OCI-LY7 (cell line): ENCODE measurements around the gene RGS10. TPM values are rescaled to one million over a fixed set of nuclear protein-coding genes. Genes with fewer than 3 reads are reported as not detected.

ENCODE experiments used
- BruUV-seq: library from RNA; stranded (reverse); fragments of 400-500 nt; replicated peaks from 2 replicates; lab custom pipeline; 2021; lab: Mats Ljungman, UMichigan
- CTCF ChIA-PET: fragments of 300-600 bp; sonication (Branson Sonifier 250); formaldehyde crosslinking; loops from one replicate; lab custom pipeline; 2022; ENCODE audit warnings: antibody characterized with exemption; ENCODE audit not compliant: unreplicated experiment; lab: Charles Lee
- POLR2A ChIA-PET: fragments of 300-600 bp; sonication (Branson Sonifier 250); formaldehyde crosslinking; loops from one replicate; lab custom pipeline; 2022; ENCODE audit warnings: antibody characterized with exemption; lab: Charles Lee
- DNase-seq: peaks from one replicate; pipeline ENCODE4 v3.0.0-alpha.2; 2015; ENCODE audit warnings: low spot score
- H2AFZ ChIP-seq: fragments of 200-600 bp; sonication (generic), shearing (Covaris generic); 2 replicates; pipeline ENCODE4 v1.6.1; 2014; ENCODE audit warnings: mild to moderate bottlenecking, antibody characterized with exemption, low read length, moderate library complexity
- H3K27ac ChIP-seq: fragments of 200-600 bp; sonication (generic); 2 replicates; pipeline ENCODE4 v1.5.1; 2014; ENCODE audit warnings: mixed run types, low read depth, mild to moderate bottlenecking, moderate library complexity, low read length, inconsistent platforms; ENCODE audit not compliant: poor library complexity, severe bottlenecking
- H3K36me3 ChIP-seq: fragments of 200-600 bp; sonication (generic); 2 replicates; pipeline ENCODE4 v1.6.1; 2014; ENCODE audit warnings: mild to moderate bottlenecking, antibody characterized with exemption, low read length, moderate library complexity, mixed read lengths; ENCODE audit not compliant: insufficient read depth
- H3K4me1 ChIP-seq: fragments of 200-600 bp; sonication (generic); 2 replicates; pipeline ENCODE4 v1.5.1; 2014; ENCODE audit warnings: mild to moderate bottlenecking, low read length; ENCODE audit not compliant: insufficient read depth, poor library complexity, severe bottlenecking
- H3K4me2 ChIP-seq: fragments of 200-600 bp; sonication (generic); 2 replicates; pipeline ENCODE4 v1.6.1; 2014; ENCODE audit warnings: mild to moderate bottlenecking, low read length
- H3K4me3 ChIP-seq: fragments of 200-600 bp; sonication (generic); 2 replicates; pipeline ENCODE4 v1.5.1; 2014; ENCODE audit warnings: mild to moderate bottlenecking, low read depth, low read length; ENCODE audit not compliant: poor library complexity, severe bottlenecking
- H3K79me2 ChIP-seq: fragments of 200-600 bp; sonication (generic); 2 replicates; pipeline ENCODE4 v1.6.1; 2016; ENCODE audit warnings: low read depth, mild to moderate bottlenecking, low read length, moderate library complexity, mixed read lengths; ENCODE audit not compliant: insufficient read depth
- H3K9me2 ChIP-seq: fragments of 200-600 bp; sonication (generic); 2 replicates; pipeline ENCODE4 v1.6.1; 2016; ENCODE audit warnings: mild to moderate bottlenecking, low read length, mixed read lengths; ENCODE audit not compliant: insufficient read depth
- H3K9me3 ChIP-seq: fragments of 200-600 bp; sonication (generic); 2 replicates; pipeline ENCODE4 v1.6.1; 2014; ENCODE audit warnings: mild to moderate bottlenecking, mixed run types, low read length, mixed read lengths
- H4K20me1 ChIP-seq: fragments of 200-600 bp; sonication (generic); 2 replicates; pipeline ENCODE4 v1.6.1; 2014; ENCODE audit warnings: mild to moderate bottlenecking, antibody characterized with exemption, low read length, moderate library complexity, mixed read lengths; ENCODE audit not compliant: insufficient read depth
- EZH2phosphoT487 ChIP-seq: fragments of 200-600 bp; sonication (generic); IDR thresholded peaks from 2 replicates; pipeline ENCODE4 v1.6.1; 2018; ENCODE audit warnings: low read depth, borderline replicate concordance, mild to moderate bottlenecking, mixed run types, antibody characterized with exemption, low read length, moderate library complexity, mixed read lengths
- intact Hi-C: fragments of 100-400 bp; cut with micrococcal nuclease; formaldehyde crosslinking; loops from one replicate; pipeline ENCODE4 v1.10.0; 2022; ENCODE audit not compliant: unreplicated experiment
- total RNA-seq, 2 experiments: library from RNA; depleted of rRNA in 1 of 2; stranded (reverse); fragments of >200 nt in 1 of 2; shearing (Covaris generic) in 1 of 2; gene quantifications; 2 replicates each; pipeline ENCODE4 v1.2.3, GENCODE V29; 2014 to 2022
- TF ChIP-seq, protein P1 (sequence below): fragments of 200-600 bp; sonication (generic); conservative IDR thresholded peaks from 2 replicates; pipeline ENCODE4 v1.5.1; 2014; ENCODE audit warnings: mild to moderate bottlenecking, antibody characterized with exemption, low read length, moderate library complexity, mixed read lengths

RGS10 gene
- total RNA-seq, 2 experiments from 2014 or later: 22.5 to 45.2 TPM

DNA sequence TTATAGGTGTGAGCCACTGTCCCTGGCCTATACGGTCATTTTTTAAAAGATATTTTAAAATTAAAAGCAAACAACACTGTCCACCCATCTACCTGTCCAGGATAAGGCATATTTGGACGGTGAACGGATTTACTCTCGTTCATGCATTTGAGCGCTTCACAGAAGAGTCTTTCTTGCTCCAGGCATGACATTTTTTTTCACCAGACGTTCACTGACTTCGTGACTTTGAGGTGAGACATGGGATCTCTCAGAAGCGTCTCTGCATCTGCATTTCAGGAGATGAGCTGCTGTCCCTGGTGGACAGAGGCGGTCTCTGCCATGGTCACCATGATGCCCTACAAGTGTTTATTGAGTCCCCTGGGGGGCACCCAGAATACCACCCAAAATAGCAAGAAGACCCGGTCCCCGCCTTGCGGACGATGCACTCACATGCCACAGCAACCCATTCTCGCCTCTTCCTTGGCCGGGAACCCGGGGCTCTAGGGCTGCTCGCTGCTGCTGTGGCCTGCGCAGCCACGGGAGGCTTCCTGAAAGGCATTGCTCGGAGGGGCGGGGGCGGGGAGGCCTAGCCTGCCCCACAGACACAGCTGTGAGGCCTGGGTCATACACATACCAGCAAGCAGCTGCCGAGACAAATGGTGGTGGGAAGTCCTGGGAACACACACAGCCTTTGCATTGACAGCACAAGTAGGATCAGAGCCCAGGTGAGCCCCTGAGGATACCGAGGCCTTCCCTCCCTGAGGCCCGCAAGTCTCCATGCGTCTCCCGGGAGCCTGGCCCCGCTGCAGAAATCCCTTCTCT, 84.4 kb downstream of the RGS10 start:
- Histone ChIP-seq H3K27ac (no peak overlapping the region), H3K9me3 (peaks cover 9% of the 10 kb centered on the region; the same call in 1 of the 2 replicates), H3K79me2 (no peaks in the 10 kb centered on the region), H3K9me2 (no peaks in the 10 kb centered on the region), H3K36me3 (no peaks in the 10 kb centered on the region), H3K4me3 (no peak overlapping the region), H3K4me2 (no peak overlapping the region), H3K4me1 (peaks cover 7% of the 10 kb centered on the region), H2AFZ (no peak overlapping the region), H4K20me1 (no peaks in the 10 kb centered on the region)
- POLR2A ChIA-PET: interaction anchor here (0.7 to 1.5 kb wide), 4 partner anchors 20 to 89 kb away, joined by 3 to 7 read pairs (median 5); no protein-coding TSS in a partner anchor
- TF ChIP-seq EZH2phosphoT487: no peak
- TF ChIP-seq, protein P1, sequence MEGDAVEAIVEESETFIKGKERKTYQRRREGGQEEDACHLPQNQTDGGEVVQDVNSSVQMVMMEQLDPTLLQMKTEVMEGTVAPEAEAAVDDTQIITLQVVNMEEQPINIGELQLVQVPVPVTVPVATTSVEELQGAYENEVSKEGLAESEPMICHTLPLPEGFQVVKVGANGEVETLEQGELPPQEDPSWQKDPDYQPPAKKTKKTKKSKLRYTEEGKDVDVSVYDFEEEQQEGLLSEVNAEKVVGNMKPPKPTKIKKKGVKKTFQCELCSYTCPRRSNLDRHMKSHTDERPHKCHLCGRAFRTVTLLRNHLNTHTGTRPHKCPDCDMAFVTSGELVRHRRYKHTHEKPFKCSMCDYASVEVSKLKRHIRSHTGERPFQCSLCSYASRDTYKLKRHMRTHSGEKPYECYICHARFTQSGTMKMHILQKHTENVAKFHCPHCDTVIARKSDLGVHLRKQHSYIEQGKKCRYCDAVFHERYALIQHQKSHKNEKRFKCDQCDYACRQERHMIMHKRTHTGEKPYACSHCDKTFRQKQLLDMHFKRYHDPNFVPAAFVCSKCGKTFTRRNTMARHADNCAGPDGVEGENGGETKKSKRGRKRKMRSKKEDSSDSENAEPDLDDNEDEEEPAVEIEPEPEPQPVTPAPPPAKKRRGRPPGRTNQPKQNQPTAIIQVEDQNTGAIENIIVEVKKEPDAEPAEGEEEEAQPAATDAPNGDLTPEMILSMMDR: no peak
- intact Hi-C loops: no loop called here
- CTCF ChIA-PET: no interaction called here
- DNase-seq: no peak
- BruUV-seq: no TSS peak

DNA sequence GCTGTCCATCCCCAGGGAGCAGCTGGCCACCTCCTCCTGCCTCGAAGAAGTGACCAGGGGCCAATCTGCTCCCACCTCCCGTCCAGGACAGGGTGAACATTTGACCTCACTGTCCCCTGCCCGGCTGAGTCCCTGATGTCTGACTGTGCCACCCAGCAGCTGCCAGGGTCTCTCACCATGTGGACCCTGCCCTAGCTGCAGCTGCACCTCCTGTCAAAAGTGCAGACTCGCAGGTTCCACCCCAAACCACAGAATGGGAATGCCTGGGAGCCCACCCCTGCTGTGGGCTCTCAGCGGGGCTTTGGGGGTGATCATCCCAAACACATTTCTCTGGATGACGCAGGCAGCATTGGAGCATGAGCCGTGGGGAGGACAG, 86.1 kb downstream of the RGS10 start:
- intact Hi-C loops: no loop called here

More for the DNA sequence above, 86.1 kb downstream of the RGS10 start:
- DNase-seq: no peak
- TF ChIP-seq EZH2phosphoT487: no peak
- TF ChIP-seq, protein P1: no peak
- no peaks in the 10 kb centered on the region for H3K36me3 ChIP-seq
- CTCF ChIA-PET: no interaction called here
- POLR2A ChIA-PET: interaction anchor here (1.5 kb wide), 1 partner anchor 21 kb away, joined by 7 read pairs; no protein-coding TSS in a partner anchor
- no peaks in the 10 kb centered on the region for H3K79me2 ChIP-seq
- no peak overlapping the region for H3K4me2 ChIP-seq
- H2AFZ ChIP-seq: no peak overlapping the region
- H3K4me3 ChIP-seq: no peak overlapping the region
- peaks cover 7% of the 10 kb centered on the region for H3K4me1 ChIP-seq
- H4K20me1 ChIP-seq: no peaks in the 10 kb centered on the region
- H3K27ac ChIP-seq: no peak overlapping the region
- no peaks in the 10 kb centered on the region for H3K9me2 ChIP-seq
- H3K9me3 ChIP-seq: no peaks in the 10 kb centered on the region
- no TSS peak for BruUV-seq
